GM10266 (cell line): ENCODE data around the gene UNK.

Experiments
- DNase-seq: peaks from one replicate; pipeline ENCODE4 v3.0.0; 2012; ENCODE audit errors: extremely low spot score
- CTCF ChIP-seq: IDR thresholded peaks from 2 replicates; pipeline ENCODE4 v1.5.1; 2012; ENCODE audit warnings: mild to moderate bottlenecking, low read depth; ENCODE audit not compliant: control insufficient read depth, insufficient read depth; ENCODE audit errors: missing control alignments

The UNK gene

DNA sequence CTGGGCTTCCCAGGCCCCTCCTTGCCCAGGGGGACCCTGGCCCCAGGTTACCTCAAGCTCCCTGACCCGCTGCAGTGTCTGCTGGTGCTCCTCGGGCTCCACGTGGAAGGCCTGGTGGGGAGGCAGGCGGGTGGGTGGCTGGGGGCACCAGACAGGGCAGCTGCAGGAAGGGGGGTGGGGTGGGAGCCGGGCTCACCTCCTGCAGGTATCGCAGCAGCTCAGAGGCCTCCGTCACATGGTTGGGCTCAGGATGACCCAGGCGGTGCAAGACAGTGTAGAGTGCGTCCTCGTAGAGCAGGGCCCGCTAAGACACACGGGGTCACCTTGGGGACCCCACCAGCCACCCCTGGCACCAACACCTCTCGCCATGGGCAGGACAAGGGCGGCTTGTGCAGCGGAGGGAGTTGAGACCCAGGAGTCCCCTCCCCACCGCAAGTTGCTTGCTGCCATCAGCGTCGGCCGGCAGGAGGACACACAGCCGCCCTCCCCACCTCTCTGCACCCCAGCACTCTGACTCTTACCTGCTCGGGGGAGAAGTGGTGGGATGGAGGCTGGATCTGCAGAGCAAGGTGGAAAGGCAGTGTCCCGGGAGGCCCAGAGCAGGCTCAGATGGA, 58.5 kb downstream of the UNK start:
- no peak for DNase-seq
- no peak for TF ChIP-seq CTCF

DNA sequence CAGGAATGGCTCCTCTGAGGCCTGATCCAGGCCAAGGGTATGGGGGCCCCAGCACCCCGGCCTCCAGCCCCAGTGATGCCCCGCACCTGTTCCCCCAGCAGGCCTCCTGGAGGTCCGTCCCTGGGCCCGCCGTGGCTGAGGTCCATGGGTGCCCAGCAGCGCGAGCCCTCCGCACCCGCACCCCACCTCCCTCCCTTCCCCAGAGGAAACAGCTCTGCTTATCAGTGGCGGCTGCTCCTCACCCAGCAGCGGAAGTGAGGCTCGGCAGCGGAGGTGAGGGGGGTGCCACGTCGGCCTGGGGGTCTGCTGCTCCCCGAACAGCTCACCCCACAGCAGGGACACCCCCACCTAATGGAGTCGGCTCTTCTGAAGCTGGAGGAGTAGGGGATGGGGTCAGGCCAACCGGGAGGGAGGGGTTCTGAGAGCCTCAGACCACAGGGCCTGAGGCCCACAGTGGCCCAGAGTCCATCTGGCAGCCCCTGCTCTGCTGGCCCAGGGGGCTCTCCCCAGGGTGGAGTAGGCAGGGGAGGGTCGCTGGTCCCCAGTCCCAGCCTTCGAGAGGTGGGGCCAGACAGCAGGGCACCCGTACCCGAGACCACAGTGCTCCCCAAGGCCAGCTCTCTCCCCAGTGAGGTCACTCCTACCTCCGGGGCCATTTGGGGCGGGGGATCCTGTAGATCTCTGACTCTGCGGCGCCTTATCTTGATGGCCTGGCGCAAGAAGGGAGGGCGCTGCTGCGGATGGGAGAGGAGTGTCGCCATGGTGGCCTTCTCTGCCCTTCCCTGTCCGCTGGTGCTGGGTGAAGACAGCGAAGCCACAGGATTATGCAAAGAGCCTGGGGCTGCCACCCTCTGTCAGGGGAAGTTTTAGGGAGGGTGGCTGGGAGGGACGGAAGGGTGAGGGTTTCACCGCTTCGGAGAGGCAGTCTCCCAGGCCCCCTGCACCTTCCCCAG, 59.2 kb downstream of the UNK start, which contains the start of gene UNC13D:
TSS of gene UNC13D (minus strand) at position 828 of the 953 bp plus-strand sequence. CDS start at position 761, 67 bp downstream.
- TF ChIP-seq CTCF, result no peak
- DNase-seq, result peak; percentile 77

GRCh38 chr17:75844530-75845057, 60.0 kb downstream of the UNK start:
- DNase-seq, result no peak
- TF ChIP-seq CTCF, result no peak

DNA sequence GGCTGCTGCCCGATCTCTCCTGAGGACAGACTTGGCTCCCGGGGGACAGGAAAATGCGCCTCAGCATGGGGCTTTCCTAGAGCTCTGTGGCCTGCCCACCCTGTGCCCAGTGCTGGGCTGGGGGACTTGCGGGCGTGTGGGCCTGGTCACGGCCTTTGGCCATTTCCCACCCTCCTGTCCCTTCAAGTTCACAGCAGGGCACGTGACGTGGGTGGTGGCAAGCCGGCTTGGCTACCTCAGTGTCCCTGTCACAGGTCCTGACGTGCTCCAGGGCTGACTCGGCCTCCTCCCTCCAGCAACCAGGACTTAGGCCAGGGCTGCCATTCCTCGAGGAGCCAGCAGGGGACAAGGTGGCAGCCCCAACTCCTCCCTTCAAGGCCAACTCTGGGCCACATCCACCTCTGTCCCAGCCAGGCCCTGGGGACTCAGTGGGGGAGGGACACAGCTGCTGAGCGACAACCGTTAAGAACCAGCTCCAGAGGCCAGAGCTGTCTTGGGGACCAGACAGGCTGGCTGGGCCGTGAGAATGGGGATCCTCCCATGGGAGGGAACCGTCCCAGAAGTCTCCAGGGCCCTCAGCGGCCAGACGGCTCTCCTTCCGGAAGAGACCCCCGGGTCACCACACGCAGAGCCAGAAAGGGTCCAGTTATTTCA, 60.6 kb downstream of the UNK start:
- peak; percentile 90 for DNase-seq
- peak; percentile 70 for TF ChIP-seq CTCF

GRCh38 chr17:75845933-75846691, 61.5 kb downstream of the UNK start:
- no peak for TF ChIP-seq CTCF
- no peak for DNase-seq

GRCh38 chr17:75846692-75847613, 62.3 kb downstream of the UNK start:
- TF ChIP-seq CTCF, result no peak
- no peak for DNase-seq
